ENCODE data around the gene GNPDA1.

Gene GNPDA1

GRCh38 chr5:141951332-141951781 is 61.5 kb downstream of the GNPDA1 start:
- DNase-seq: peak; percentile 26
